Measurements from ENCODE around the gene PDRG1. TPM values are rescaled to one million over a fixed set of nuclear protein-coding genes. Genes with fewer than 3 reads are reported as not detected.

The PDRG1 gene
- polyA plus RNA-seq, 1 of the 3 experiments (the other 2 are of a cell fraction) = 18.9 TPM

DNA sequence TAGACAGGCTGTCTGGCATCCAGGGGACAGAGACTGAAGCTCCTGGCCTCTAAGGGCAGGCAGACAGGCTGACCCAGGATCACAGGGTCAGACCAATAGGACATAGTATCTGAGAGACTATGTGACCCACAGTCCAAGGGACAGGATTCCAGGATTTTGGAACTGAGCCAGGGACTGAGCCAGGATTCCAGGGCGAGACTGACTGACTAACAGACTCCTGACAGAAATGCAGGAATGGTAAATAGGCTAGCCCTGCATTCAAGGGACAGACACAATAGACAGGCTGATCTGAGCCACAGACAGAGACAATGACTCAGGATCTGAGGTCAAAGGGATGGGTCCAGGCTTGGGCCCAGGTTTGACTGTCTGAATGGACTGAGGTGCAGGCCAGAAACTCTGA is 35.9 kb upstream of the PDRG1 start:
- Histone ChIP-seq H3K9me2 (no peaks in the 10 kb centered on the region), H3K9me3 (no peaks in the 10 kb centered on the region), H3K27ac (ENCODE audit: low read depth in 2 of 2, low read length in 1 of 2) (no peak overlapping the region), H3K79me2 (ENCODE audit: insufficient read depth) (no peaks in the 10 kb centered on the region), H3F3A (replicated peaks; ENCODE audit: insufficient read depth) (no peaks in the 10 kb centered on the region), H3K9ac (no peak overlapping the region), H3K4me1 (ENCODE audit: control insufficient read depth in 1 of 2, insufficient read depth in 2 of 2, low read depth in 1 of 2, low read length in 1 of 2) (peaks cover 0 to 8% of the 10 kb centered on the region in 2 experiments; a peak in 1 of 4 replicates), H4K20me1 (ENCODE audit: insufficient read depth) (no peaks in the 10 kb centered on the region), H3K4me2 (no peak overlapping the region), H3K4me3 (ENCODE audit: low read depth in 2 of 2, low read length in 1 of 2) (no peak overlapping the region), H3K27me3 (ENCODE audit: insufficient read depth) (no peaks in the 10 kb centered on the region; the same call in 1 of the 2 replicates), H3K36me3 (replicated peaks in 1 of 2; ENCODE audit: control insufficient read depth in 1 of 2, insufficient read depth in 2 of 2, low read length in 1 of 2) (no peaks in the 10 kb centered on the region), H2AFZ (ENCODE audit: low read depth) (no peak overlapping the region)
- ChIA-PET POLR2A (no interaction called here), CTCF (no interaction called here)
- WGBS (ENCODE audit: low lambda C conversion rate) = 40% methylated on average over 1 of the region's 1 CpG
- TF ChIP-seq, protein P1, sequence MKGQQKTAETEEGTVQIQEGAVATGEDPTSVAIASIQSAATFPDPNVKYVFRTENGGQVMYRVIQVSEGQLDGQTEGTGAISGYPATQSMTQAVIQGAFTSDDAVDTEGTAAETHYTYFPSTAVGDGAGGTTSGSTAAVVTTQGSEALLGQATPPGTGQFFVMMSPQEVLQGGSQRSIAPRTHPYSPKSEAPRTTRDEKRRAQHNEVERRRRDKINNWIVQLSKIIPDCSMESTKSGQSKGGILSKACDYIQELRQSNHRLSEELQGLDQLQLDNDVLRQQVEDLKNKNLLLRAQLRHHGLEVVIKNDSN (IDR thresholded peaks at IDR 0.05; ENCODE audit: borderline replicate concordance, low read depth) = no peak
- no peak for TF ChIP-seq MXI1 (IDR thresholded peaks at IDR 0.05; ENCODE audit: low read depth, low read length)
- no peak for TF ChIP-seq NRF1 (IDR thresholded peaks at IDR 0.05; ENCODE audit: low read depth, low read length)
- TF ChIP-seq RAD21 (IDR thresholded peaks at IDR 0.05; ENCODE audit: low read length) = no peak
- no peak for TF ChIP-seq FOXJ3 (CRISPR knock-in tag; IDR thresholded peaks at IDR 0.05)
- TF ChIP-seq MEF2A (IDR thresholded peaks at IDR 0.05; ENCODE audit: borderline replicate concordance, low read depth) = no peak
- no peak for TF ChIP-seq TEAD4 (IDR thresholded peaks at IDR 0.05; ENCODE audit: borderline replicate concordance, insufficient read depth)
- TF ChIP-seq, protein P2, sequence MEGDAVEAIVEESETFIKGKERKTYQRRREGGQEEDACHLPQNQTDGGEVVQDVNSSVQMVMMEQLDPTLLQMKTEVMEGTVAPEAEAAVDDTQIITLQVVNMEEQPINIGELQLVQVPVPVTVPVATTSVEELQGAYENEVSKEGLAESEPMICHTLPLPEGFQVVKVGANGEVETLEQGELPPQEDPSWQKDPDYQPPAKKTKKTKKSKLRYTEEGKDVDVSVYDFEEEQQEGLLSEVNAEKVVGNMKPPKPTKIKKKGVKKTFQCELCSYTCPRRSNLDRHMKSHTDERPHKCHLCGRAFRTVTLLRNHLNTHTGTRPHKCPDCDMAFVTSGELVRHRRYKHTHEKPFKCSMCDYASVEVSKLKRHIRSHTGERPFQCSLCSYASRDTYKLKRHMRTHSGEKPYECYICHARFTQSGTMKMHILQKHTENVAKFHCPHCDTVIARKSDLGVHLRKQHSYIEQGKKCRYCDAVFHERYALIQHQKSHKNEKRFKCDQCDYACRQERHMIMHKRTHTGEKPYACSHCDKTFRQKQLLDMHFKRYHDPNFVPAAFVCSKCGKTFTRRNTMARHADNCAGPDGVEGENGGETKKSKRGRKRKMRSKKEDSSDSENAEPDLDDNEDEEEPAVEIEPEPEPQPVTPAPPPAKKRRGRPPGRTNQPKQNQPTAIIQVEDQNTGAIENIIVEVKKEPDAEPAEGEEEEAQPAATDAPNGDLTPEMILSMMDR (IDR thresholded peaks at IDR 0.05) = no peak
- TF ChIP-seq RCOR1 (IDR thresholded peaks at IDR 0.05; ENCODE audit: low read length) = no peak
- no peak for TF ChIP-seq YY1 (IDR thresholded peaks at IDR 0.05; ENCODE audit: low read depth)
- no peak for TF ChIP-seq NFIC (IDR thresholded peaks at IDR 0.05; ENCODE audit: borderline replicate concordance)
- TF ChIP-seq, protein P3, sequence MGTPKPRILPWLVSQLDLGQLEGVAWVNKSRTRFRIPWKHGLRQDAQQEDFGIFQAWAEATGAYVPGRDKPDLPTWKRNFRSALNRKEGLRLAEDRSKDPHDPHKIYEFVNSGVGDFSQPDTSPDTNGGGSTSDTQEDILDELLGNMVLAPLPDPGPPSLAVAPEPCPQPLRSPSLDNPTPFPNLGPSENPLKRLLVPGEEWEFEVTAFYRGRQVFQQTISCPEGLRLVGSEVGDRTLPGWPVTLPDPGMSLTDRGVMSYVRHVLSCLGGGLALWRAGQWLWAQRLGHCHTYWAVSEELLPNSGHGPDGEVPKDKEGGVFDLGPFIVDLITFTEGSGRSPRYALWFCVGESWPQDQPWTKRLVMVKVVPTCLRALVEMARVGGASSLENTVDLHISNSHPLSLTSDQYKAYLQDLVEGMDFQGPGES (IDR thresholded peaks at IDR 0.05; ENCODE audit: low read depth, low read length) = no peak
- TF ChIP-seq, protein P4, sequence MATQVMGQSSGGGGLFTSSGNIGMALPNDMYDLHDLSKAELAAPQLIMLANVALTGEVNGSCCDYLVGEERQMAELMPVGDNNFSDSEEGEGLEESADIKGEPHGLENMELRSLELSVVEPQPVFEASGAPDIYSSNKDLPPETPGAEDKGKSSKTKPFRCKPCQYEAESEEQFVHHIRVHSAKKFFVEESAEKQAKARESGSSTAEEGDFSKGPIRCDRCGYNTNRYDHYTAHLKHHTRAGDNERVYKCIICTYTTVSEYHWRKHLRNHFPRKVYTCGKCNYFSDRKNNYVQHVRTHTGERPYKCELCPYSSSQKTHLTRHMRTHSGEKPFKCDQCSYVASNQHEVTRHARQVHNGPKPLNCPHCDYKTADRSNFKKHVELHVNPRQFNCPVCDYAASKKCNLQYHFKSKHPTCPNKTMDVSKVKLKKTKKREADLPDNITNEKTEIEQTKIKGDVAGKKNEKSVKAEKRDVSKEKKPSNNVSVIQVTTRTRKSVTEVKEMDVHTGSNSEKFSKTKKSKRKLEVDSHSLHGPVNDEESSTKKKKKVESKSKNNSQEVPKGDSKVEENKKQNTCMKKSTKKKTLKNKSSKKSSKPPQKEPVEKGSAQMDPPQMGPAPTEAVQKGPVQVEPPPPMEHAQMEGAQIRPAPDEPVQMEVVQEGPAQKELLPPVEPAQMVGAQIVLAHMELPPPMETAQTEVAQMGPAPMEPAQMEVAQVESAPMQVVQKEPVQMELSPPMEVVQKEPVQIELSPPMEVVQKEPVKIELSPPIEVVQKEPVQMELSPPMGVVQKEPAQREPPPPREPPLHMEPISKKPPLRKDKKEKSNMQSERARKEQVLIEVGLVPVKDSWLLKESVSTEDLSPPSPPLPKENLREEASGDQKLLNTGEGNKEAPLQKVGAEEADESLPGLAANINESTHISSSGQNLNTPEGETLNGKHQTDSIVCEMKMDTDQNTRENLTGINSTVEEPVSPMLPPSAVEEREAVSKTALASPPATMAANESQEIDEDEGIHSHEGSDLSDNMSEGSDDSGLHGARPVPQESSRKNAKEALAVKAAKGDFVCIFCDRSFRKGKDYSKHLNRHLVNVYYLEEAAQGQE (IDR thresholded peaks at IDR 0.05; ENCODE audit: low read depth, low read length) = no peak
- no peak for TF ChIP-seq JUND (IDR thresholded peaks at IDR 0.05)
- no peak for TF ChIP-seq FOXM1 (IDR thresholded peaks at IDR 0.05; ENCODE audit: low read depth)
- TF ChIP-seq, protein P5, sequence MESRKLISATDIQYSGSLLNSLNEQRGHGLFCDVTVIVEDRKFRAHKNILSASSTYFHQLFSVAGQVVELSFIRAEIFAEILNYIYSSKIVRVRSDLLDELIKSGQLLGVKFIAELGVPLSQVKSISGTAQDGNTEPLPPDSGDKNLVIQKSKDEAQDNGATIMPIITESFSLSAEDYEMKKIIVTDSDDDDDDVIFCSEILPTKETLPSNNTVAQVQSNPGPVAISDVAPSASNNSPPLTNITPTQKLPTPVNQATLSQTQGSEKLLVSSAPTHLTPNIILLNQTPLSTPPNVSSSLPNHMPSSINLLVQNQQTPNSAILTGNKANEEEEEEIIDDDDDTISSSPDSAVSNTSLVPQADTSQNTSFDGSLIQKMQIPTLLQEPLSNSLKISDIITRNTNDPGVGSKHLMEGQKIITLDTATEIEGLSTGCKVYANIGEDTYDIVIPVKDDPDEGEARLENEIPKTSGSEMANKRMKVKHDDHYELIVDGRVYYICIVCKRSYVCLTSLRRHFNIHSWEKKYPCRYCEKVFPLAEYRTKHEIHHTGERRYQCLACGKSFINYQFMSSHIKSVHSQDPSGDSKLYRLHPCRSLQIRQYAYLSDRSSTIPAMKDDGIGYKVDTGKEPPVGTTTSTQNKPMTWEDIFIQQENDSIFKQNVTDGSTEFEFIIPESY (IDR thresholded peaks at IDR 0.05; ENCODE audit: borderline replicate concordance, low read depth) = no peak
- no peak for TF ChIP-seq GATA2 (CRISPR knock-in tag; IDR thresholded peaks at IDR 0.05)
- TF ChIP-seq POLR2AphosphoS5 (IDR thresholded peaks at IDR 0.05; ENCODE audit: low read depth, low read length) = no peak
- no peak for TF ChIP-seq TAF1 (IDR thresholded peaks at IDR 0.05; ENCODE audit: borderline replicate concordance, low read depth, low read length)
- TF ChIP-seq EZH2phosphoT487 (IDR thresholded peaks at IDR 0.05; ENCODE audit: borderline replicate concordance, low read depth) = no peak
- no peak for DNase-seq

All from SK-N-SH (cell line).